ENCODE measurements around the gene A3GALT2.

- TF ChIP-seq CTCF (conservative IDR thresholded peaks at IDR 0.05; ENCODE audit: low read length) (no peak), EZH2phosphoT487 (IDR thresholded peaks at IDR 0.05; ENCODE audit: borderline replicate concordance) (no peak)
Observed at GRCh38 chr1:33310702-33311101, 10.2 kb downstream of the A3GALT2 start.
